Stomach (tissue), 4 donors: ENCODE measurements around the gene VIL1.

Experiments used
- POLR2A ChIP-seq, 4 donors: fragments of 450-650 bp; IDR thresholded peaks; one replicate each; pipeline ENCODE4 v1.6.1; 2016; ENCODE audit warnings: antibody characterized with exemption in 4 of 4, control low read depth in 2 of 4, mild to moderate bottlenecking in 1 of 4, moderate library complexity in 1 of 4
- POLR2AphosphoS5 ChIP-seq, 3 donors: sonication (generic); formaldehyde crosslinking; IDR thresholded peaks; one replicate each; pipeline ENCODE4 v1.6.1; 2016; ENCODE audit warnings: antibody characterized with exemption in 3 of 3

DNA sequence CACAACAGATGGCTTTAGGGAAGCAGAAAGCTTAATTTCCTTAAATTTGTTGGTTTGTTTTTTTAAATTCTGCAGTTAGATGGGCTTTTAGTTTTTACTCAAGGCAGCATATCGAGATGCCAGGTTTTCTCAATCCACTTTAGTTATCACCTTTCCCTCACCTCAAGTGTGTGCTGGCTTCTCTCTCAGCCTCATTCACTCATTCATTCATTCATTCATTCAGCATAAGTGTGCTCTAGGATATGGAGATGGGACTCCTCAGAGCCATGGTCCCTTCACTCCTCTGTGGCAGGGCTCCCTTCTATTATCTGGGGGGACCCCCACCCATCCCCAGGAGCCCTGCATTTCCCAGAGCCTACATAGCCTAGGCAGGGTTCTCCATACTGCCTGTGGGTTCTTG is 19.0 kb downstream of the VIL1 start:
- no peak for TF ChIP-seq POLR2A (IDR thresholded peaks at IDR 0.05)
- no peak for TF ChIP-seq POLR2AphosphoS5 (IDR thresholded peaks at IDR 0.05)
